Esophagus muscularis mucosa (tissue), 4 donors: ENCODE measurements around the gene SERTAD1. TPM values are rescaled to one million over a fixed set of nuclear protein-coding genes. Genes with fewer than 3 reads are reported as not detected.

Source experiments
- DNase-seq: peaks from one replicate; pipeline ENCODE4 v3.0.0-alpha.2; 2017; ENCODE audit errors: extremely low spot score
- H3K27ac ChIP-seq, 4 donors: fragments of 200-600 bp; sonication (generic); replicated peaks in 1 of 4; 1 replicate in 3 of 4; 2 replicates in 1 of 4; pipeline ENCODE4 v1.5.1; 2016 to 2019; ENCODE audit warnings: mild to moderate bottlenecking in 1 of 4
- H3K27me3 ChIP-seq, 4 donors: fragments of 200-600 bp; sonication (generic); one replicate each; pipeline versions ENCODE4 v1.5.1 to v1.6.0; 2016 to 2019
- H3K36me3 ChIP-seq, 4 donors: fragments of 200-600 bp; sonication (generic); one replicate each; pipeline ENCODE4 v1.5.1; 2016 to 2019
- H3K4me1 ChIP-seq, 4 donors: fragments of 200-600 bp; sonication (generic); one replicate each; pipeline ENCODE4 v1.5.1; 2016 to 2019
- H3K4me3 ChIP-seq, 4 donors: fragments of 200-600 bp; sonication (generic); 1 replicate in 2 of 4; 2 replicates in 2 of 4; pipeline ENCODE4 v1.5.1; 2016 to 2019; ENCODE audit warnings: mild to moderate bottlenecking in 4 of 4, moderate library complexity in 1 of 4
- H3K9me3 ChIP-seq, 4 donors: fragments of 200-600 bp; sonication (generic); 1 replicate in 3 of 4; 2 replicates in 1 of 4; pipeline ENCODE4 v1.5.1; 2016 to 2019
- EP300 ChIP-seq: sonication (generic); formaldehyde crosslinking; IDR thresholded peaks from one replicate; pipeline ENCODE4 v1.6.1; 2017; ENCODE audit warnings: antibody characterized with exemption
- POLR2A ChIP-seq: fragments of 450-650 bp; IDR thresholded peaks from one replicate; pipeline ENCODE4 v1.6.1; 2017; ENCODE audit warnings: antibody characterized with exemption, moderate library complexity, mild to moderate bottlenecking, low read depth
- POLR2AphosphoS5 ChIP-seq, 2 donors: sonication (generic); formaldehyde crosslinking; IDR thresholded peaks; one replicate each; pipeline ENCODE4 v1.6.1; 2017; ENCODE audit warnings: antibody characterized with exemption in 2 of 2
- WGBS: methylation state at CpG from one replicate; pipeline ENCODE4 v1.1.5; 2018; 5-methylcytosine and 5-hydroxymethylcytosine counted together
- intact Hi-C: fragments of 100-400 bp; cut with DNase I; formaldehyde crosslinking; loops from one replicate; pipeline ENCODE4 v1.15.1; 2023
- total RNA-seq, 4 donors: library from RNA; depleted of rRNA; stranded (reverse); fragments of >200 nt; gene quantifications; one replicate each; pipeline versions ENCODE4 v1.1.0 to v1.2.1, GENCODE V29; 2016
- TF ChIP-seq, protein P1 (sequence below), 3 experiments: fragments of 200-600 bp in 2 of 3; fragments of 450-650 bp in 1 of 3; sonication (generic) in 2 of 3; IDR thresholded peaks; one replicate each; pipeline ENCODE4 v1.5.1; 2017 to 2019; ENCODE audit warnings: antibody characterized with exemption in 3 of 3, mild to moderate bottlenecking in 2 of 3, moderate library complexity in 1 of 3

Gene SERTAD1
- total RNA-seq, 4 donors from 2014 or later = 13.7 to 73.1 (median 22.5) TPM

DNA sequence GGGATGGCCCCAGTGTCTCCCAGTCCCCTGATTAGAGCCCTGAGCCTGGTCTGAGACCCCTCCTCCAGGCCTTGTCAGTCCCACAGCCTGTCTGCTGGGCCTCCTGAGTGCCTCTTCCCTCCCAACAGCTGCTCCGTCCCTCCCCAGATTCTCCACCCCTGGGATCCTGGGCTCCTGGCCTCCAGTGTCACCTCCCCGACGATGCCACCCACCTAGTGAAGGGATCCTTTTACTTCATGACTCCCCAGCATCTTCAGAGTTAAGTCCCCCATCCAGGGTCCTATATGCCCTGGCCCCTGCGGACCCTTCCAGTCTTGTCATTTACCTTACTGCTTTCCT, 8.2 kb downstream of the SERTAD1 start:
- Histone ChIP-seq H3K4me1 (peaks cover 42 to 55% (median 48%) of the 10 kb centered on the region in 4 donors), H3K9me3 (no peaks in the 10 kb centered on the region), H3K36me3 (peaks cover 3 to 9% (median 5%) of the 10 kb centered on the region in 4 donors), H3K27me3 (no peaks in the 10 kb centered on the region), H3K27ac (peak overlapping the region; percentile 64 to 71 (median 70)), H3K4me3 (no peak overlapping the region)
- DNase-seq = no peak
- intact Hi-C loops = no loop called here
- TF ChIP-seq, protein P1, sequence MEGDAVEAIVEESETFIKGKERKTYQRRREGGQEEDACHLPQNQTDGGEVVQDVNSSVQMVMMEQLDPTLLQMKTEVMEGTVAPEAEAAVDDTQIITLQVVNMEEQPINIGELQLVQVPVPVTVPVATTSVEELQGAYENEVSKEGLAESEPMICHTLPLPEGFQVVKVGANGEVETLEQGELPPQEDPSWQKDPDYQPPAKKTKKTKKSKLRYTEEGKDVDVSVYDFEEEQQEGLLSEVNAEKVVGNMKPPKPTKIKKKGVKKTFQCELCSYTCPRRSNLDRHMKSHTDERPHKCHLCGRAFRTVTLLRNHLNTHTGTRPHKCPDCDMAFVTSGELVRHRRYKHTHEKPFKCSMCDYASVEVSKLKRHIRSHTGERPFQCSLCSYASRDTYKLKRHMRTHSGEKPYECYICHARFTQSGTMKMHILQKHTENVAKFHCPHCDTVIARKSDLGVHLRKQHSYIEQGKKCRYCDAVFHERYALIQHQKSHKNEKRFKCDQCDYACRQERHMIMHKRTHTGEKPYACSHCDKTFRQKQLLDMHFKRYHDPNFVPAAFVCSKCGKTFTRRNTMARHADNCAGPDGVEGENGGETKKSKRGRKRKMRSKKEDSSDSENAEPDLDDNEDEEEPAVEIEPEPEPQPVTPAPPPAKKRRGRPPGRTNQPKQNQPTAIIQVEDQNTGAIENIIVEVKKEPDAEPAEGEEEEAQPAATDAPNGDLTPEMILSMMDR (IDR thresholded peaks at IDR 0.05) = no peak
- TF ChIP-seq POLR2AphosphoS5 (IDR thresholded peaks at IDR 0.05) (no peak), EP300 (no peak), POLR2A (no peak)
- 77% methylated on average over 4 of the region's 4 CpGs for WGBS

DNA sequence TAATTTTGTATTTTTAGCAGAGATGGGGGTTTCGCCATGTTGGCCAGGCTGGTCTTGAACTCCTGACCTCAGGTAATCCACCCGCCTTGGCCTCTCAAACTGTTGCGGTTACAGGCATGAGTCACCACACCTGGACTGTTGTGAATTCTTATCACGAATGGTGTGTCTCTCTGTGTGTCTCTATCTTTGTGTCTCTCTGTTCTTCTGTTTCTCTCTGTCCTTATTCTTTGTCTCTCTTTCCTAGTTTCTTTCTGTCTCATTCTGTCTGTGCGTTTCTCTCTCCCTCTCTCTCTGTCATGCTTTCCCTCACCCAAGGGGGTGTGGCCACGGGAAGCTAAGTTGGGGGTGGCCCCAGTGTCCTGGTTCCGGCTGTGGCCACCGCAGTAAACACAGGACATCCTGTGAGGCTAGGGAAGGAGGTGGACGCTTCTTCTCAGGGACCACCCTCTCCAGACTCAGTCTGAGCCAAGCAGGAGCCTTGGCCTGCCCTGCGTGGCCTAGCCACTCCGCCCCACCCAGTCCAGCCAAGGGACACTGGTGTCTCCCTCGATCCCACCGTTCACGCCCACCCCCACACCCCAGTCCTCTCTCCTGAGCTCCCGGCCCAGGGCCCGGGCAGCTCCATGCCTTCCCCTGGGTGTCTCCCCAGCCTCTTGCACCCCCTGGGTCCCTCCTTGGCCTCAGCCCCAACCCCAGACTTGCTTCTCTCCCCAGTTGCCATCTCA, 8.7 kb downstream of the SERTAD1 start:
- Histone ChIP-seq H3K27me3 (no peaks in the 10 kb centered on the region), H3K4me3 (no peak overlapping the region), H3K27ac (peak overlapping the region; percentile 64 to 71 (median 70)), H3K36me3 (peaks cover 0 to 3% (median under 1%) of the 10 kb centered on the region in 4 donors), H3K9me3 (no peaks in the 10 kb centered on the region), H3K4me1 (peaks cover 42 to 55% (median 48%) of the 10 kb centered on the region in 4 donors)
- intact Hi-C loops = no loop called here
- 56% methylated on average over 13 of the region's 16 CpGs for WGBS
- TF ChIP-seq POLR2AphosphoS5 (IDR thresholded peaks at IDR 0.05) = peak; percentile 77 to 84
- no peak for TF ChIP-seq POLR2A
- TF ChIP-seq, protein P1 (IDR thresholded peaks at IDR 0.05) = no peak
- TF ChIP-seq EP300 = no peak
- no peak for DNase-seq

DNA sequence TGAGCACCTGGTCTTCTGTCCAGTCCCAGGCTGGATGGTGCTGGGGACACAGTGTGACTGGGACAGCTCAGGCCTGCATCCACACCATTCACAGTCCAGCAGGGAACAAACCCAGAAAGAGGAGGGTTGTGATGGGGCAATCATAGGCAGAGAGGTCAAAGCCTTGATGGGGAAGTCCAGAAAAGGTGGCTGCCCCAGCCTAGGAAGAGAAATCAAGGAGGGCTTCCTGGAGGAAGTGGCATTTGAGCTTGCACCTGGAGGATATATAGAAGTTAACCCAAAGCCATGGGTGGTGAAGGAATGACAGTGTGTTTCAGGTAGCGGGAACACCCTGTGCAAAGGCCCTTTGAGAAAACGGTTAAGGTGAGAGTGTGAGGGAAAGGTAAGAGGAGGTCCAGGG, 10.0 kb downstream of the SERTAD1 start:
- H3K4me1 ChIP-seq = peaks cover 47 to 58% (median 52%) of the 10 kb centered on the region in 4 donors
- intact Hi-C loops = no loop called here
- DNase-seq = no peak
- no peak overlapping the region for H3K27ac ChIP-seq
- 98% methylated on average over 2 of the region's 2 CpGs for WGBS
- H3K36me3 ChIP-seq = no peaks in the 10 kb centered on the region
- no peak for TF ChIP-seq POLR2AphosphoS5 (IDR thresholded peaks at IDR 0.05)
- TF ChIP-seq POLR2A = no peak
- TF ChIP-seq EP300 = no peak
- TF ChIP-seq, protein P1 (IDR thresholded peaks at IDR 0.05) = no peak
- H3K9me3 ChIP-seq = no peaks in the 10 kb centered on the region
- H3K27me3 ChIP-seq = no peaks in the 10 kb centered on the region
- no peak overlapping the region for H3K4me3 ChIP-seq

- no peaks in the 10 kb centered on the region for H3K27me3 ChIP-seq
- WGBS = 88% methylated on average over 18 of the region's 21 CpGs
- no peaks in the 10 kb centered on the region for H3K36me3 ChIP-seq
- no peak overlapping the region for H3K4me3 ChIP-seq
- peaks cover 48 to 56% (median 51%) of the 10 kb centered on the region in 4 donors for H3K4me1 ChIP-seq
- intact Hi-C loops = no loop called here
- TF ChIP-seq POLR2A (no peak), EP300 (no peak), POLR2AphosphoS5 (IDR thresholded peaks at IDR 0.05) (no peak)
- TF ChIP-seq, protein P1 (IDR thresholded peaks at IDR 0.05) = no peak
- H3K27ac ChIP-seq = no peak overlapping the region
- DNase-seq = no peak
- no peaks in the 10 kb centered on the region for H3K9me3 ChIP-seq
Observed at GRCh38 chr19:40414542-40415535, 11.0 kb downstream of the SERTAD1 start.
